Measurements from ENCODE around the gene LITAF. TPM values are rescaled to one million over a fixed set of nuclear protein-coding genes. Genes with fewer than 3 reads are reported as not detected.
A peak's percentile ranks its signal among the peaks of the same experiment; 100 is the strongest.
"Not testable (repeated sequence)": the region's sequence is repeated elsewhere in the genome, so short reads cannot be mapped to it uniquely, and the experiment has no call there.

The LITAF gene
- total RNA-seq, 2 donors from 2014 or later: 171 to 240 TPM

DNA sequence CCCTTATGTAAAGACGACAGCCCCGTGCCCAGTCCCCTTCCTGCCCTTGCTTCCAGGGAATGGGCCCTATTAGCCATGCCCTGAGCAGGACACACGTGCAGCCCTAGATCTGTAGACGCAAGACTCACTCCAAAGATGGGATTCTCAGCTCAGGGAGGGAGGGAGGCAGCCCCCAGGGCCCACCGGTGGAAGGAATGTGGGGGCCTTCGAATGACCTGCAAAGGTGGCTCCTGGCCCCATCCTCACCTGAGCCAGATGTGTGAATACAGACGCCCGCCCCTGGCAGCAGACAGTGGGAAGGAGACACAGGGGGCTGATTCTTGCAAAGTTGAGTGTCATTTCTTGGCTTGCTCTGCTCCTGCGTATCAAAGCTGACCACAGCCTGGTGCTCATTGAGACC, 47.8 kb downstream of the LITAF start:
- intact Hi-C loops (cut with DNase I, micrococcal nuclease): no loop called here
- DNase-seq: no peak
- no peak for ATAC-seq

DNA sequence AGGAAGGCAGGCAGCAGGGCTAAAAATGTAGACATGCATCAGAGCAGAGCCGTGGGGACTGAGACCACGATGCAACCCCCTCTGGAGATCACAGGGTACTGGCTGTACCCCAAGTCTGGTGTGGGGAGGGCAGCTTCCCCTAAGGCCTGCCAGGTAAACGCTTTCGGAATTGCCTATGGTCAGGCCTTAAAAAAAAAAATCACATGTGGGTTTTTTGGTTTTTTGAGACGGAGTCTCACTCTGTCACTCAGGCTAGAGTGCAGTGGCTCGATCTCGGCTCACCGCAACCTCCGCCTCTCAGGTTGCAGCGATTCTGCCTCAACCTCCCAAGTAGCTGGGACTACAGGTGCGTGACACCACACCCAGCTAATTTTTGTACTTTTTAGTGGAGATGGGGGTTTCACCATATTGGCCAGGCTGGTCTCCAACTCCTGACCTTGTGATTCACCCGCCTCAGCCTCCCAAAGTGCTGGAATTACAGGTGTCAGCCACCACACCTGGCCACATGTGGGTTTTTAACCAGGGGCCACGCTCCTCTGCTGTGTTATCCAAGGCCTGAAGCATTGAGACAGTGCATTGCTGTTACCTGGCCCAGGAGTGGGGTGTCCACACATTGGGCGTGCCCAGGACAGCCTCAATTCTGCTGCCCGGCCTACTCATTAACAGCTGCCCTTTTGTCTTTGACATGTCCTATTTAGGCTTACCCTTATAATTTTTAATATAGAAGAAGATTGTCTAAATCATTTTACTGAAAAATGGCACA, 50.4 kb downstream of the LITAF start:
- intact Hi-C loops (cut with DNase I, micrococcal nuclease): no loop called here
- no peak for ATAC-seq
- DNase-seq: no peak

DNA sequence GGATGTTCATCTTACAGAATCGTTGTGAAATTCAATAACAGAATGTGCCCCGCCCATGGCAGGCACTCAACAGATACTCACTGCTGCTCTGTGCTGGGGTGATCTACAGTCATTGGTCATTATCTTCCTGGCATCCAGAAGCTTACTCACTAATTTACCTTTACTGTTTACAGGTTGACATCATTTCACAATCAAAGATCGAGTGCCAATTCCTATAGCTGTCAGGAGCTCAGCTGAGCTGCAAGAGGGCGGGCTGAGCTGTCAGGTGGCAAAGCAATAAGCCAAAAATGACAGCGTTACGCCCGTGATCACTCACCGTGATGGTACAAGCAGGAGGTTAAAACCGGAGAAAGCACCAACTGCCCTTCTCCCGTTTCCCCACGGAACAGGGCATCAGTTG, 51.2 kb downstream of the LITAF start:
- ATAC-seq: peak; percentile 55
- intact Hi-C loops (cut with DNase I, micrococcal nuclease): no loop called here
- no peak for DNase-seq

DNA sequence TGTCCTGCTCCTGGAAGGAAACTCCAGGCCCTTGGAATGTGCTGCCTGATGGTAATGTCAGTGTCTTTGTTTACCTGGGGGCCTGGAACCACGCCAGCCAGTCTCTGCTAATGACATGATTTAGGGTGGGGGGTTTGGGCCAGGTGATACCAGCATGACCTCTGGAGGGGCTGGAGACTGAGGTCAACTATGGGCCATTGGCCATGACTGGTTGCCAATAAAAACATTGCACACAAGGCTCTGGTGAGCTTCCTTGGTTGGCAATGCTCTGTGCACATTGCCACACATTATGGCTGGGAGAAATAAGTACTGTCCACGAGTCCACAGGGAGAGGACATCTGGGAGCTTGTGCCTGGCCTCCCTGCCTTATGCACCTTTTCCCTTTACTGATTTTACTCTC, 52.5 kb downstream of the LITAF start:
- intact Hi-C loops (cut with DNase I, micrococcal nuclease): loop anchor here in 1 of 2 donors (5.0 kb wide), 2 partner anchors 108 to 183 kb away; no protein-coding TSS in a partner anchor
- ATAC-seq (peak; percentile 47), DNase-seq (no peak)

DNA sequence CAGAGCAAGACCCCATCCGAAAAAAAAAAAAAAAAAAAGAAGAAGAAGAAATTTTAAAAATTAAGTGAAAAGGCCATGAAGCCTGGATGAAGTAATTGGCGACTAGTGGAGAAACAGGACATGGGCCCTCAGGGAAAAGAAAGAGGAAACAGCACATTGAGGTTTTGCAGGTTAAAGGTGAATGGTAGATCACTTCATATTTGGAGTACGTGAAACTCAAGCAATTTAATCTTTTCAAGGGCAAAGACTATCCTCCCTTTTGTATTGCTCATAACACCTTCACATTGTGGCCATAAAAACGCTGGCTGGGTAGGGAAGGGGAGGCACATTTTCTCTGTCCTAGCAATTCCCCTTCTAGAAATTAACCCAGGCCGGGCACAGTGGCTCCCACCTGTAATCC, 53.1 kb downstream of the LITAF start:
- DNase-seq: no peak
- peak; percentile 69 for ATAC-seq
- intact Hi-C loops (cut with DNase I, micrococcal nuclease): loop anchor here in 1 of 2 donors (5.0 kb wide), 2 partner anchors 109 to 184 kb away; no protein-coding TSS in a partner anchor

DNA sequence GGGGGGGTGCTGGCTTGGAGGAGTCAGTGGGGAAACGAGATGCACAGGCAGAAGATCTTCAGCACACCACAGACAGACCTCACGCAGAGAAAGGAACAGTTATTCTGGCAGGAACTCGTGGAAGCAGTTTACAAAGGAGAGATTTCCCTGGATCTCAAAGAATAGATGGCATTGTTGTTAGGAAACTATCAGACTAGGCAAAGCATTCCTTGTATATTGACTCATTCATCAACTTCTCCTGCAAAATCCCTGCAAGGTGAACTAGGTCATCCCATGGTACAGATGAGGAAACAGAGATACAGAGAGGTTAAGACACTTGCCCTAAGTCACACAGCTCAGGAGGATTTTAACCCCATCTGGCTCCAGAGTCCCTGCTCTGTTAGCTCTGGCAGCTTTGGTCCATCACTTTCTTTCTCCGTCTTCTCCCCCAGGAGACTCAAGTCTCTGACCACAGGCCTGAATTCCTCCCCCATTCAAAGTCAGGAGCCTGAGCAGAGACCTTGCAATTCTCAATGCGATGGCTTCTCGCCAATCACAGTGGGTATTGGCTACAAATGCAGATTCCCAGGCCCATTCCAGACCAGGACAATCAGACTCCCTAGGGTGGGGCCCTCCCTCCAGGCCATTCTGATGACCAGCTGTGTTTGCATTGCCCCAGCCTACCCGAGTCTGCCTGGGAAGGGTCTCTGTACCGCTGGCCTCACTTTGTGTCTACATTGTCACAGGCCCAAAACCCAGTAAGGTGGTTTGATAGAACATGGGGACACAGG, 56.4 kb downstream of the LITAF start:
- no peak for ATAC-seq
- intact Hi-C loops (cut with DNase I, micrococcal nuclease): loop anchor here in 1 of 2 donors (5.0 kb wide), 2 partner anchors 112 to 187 kb away; no protein-coding TSS in a partner anchor
- DNase-seq: no peak

DNA sequence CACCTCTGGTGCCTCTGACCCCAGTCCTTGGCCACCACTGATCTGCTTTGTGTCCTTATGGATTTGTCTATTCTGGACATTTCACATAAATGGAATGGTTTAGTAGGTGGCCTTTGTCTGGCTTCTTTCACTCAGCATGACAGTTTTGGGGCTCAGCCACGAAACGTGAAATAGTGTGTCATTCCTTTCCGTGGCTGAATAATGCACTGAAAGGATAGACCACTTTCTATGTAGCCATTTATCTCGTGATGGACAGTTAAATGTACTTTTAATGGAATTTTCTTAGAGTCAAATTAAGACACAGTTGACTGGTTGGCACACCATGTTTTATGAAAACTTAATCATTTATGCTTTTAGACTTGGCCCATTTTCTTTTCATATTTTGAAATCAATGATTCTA, 57.4 kb downstream of the LITAF start:
- DNase-seq (no peak), ATAC-seq (no peak)
- intact Hi-C loops (cut with DNase I, micrococcal nuclease): loop anchor here in 1 of 2 donors (10.0 kb wide), 1 partner anchor 116 kb away; no protein-coding TSS in a partner anchor

GRCh38 chr16:11528053-11528452, 58.7 kb downstream of the LITAF start:
- DNase-seq (no peak), ATAC-seq (no peak)
- intact Hi-C loops (cut with DNase I, micrococcal nuclease): loop anchor here in 1 of 2 donors (10.0 kb wide), 1 partner anchor 117 kb away; no protein-coding TSS in a partner anchor

- DNase-seq (no peak), ATAC-seq (no peak)
- intact Hi-C loops (cut with DNase I, micrococcal nuclease): loop anchor here in 1 of 2 donors (10.0 kb wide), 1 partner anchor 118 kb away; no protein-coding TSS in a partner anchor
Observed at GRCh38 chr16:11526655-11527350, 59.9 kb downstream of the LITAF start.

- intact Hi-C loops (cut with DNase I, micrococcal nuclease): loop anchor here in 1 of 2 donors (10.0 kb wide), 1 partner anchor 121 kb away; no protein-coding TSS in a partner anchor
- DNase-seq: no peak
- ATAC-seq: no peak
Observed at GRCh38 chr16:11524098-11524760, 62.5 kb downstream of the LITAF start.

DNA sequence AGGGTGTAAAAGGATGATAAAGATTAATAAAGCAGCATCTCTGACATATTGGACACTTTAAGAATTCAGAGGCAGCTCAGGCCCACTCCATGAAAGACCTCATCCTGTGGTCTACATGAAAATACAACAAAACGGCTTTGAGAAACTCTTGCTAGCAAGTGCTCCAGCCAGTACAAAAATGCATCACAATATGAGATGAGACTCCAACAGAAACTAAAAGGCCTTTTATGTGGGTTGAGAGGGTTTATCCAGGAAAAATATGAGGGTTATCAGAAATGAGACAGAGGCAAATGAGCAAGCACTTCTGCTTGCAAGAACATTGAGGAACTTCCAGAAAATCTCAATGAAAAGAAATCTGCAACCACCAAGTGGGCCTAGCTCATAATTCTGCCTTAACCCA, 65.7 kb downstream of the LITAF start:
- ATAC-seq (no peak), DNase-seq (no peak)
- intact Hi-C loops (cut with DNase I, micrococcal nuclease): loop anchor here in 1 of 2 donors (10.0 kb wide), 1 partner anchor 124 kb away; no protein-coding TSS in a partner anchor

- DNase-seq (no peak), ATAC-seq (no peak)
- intact Hi-C loops (cut with DNase I, micrococcal nuclease): loop anchor here in 1 of 2 donors (10.0 kb wide), 1 partner anchor 124 kb away; no protein-coding TSS in a partner anchor
Observed at GRCh38 chr16:11520442-11520841, 66.3 kb downstream of the LITAF start.

DNA sequence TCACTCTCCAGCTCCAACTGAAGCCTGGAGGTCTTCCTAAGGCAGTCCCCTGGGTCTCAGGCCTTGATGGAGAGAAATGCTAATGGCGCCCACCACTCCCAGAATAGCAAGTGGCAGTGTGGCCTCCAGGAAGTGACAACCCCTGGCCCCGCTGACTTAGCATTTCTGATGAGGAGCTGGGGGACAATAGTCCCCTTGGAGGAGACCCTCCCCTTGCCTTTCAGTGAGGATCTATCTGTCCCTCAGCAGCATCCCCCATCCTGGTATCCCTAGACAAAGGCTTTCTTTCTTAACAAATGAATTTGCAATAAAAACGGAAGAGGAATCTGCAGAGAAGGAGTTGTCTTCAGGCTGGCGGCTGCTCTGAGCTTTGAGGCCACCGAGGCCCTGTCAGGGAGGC, 68.8 kb downstream of the LITAF start:
- ATAC-seq: no peak
- DNase-seq: no peak
- intact Hi-C loops (cut with DNase I, micrococcal nuclease): no loop called here

DNA sequence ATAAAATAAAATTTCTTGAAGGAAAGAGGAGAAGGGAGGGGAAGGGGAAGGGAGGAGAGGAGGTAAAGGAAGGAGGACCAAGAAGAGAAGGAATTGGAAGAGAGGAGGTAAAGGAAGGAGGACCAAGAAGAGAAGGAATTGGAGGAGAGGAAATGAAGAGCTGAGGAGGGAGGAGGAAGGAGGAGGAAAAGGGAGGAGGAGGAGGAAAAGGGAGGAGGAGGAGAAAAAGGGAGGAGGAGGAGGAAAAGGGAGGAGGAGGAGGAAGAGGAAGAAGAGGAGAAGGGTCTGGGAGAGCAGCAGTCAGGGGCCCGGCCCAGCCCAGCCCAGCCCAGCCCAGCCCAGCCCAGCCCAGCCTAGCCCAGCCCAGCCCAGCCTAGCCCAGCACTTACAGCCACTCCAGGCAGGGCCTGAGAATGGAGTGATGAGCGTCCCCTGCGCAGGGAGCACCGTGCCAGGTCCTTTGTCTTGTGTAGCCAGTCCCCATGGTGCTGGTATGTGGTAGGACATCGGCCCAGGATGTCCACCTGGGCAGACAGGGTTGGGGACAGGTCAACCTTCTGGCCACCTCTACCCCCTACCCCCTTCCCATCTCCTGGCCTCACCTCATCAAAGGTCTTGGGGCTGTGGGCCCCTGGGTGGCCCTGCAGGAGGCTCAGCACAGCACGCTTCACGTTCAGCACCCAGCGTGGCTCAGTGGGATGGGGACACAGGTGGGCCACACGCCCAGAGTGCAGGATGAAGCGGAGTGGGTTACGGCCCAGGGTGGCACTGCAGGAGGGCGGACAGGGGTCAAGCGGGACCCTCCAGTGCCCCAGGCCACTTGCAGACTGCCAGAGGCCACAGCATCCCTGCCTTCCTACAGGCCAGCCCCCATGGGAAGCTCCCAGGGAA, 70.9 kb downstream of the LITAF start:
- intact Hi-C loops (cut with DNase I, micrococcal nuclease): no loop called here
- DNase-seq (no peak), ATAC-seq (no peak)

GRCh38 chr16:11514283-11514682, 72.4 kb downstream of the LITAF start:
- intact Hi-C loops (cut with DNase I, micrococcal nuclease): no loop called here
- ATAC-seq: no peak
- DNase-seq: no peak

DNA sequence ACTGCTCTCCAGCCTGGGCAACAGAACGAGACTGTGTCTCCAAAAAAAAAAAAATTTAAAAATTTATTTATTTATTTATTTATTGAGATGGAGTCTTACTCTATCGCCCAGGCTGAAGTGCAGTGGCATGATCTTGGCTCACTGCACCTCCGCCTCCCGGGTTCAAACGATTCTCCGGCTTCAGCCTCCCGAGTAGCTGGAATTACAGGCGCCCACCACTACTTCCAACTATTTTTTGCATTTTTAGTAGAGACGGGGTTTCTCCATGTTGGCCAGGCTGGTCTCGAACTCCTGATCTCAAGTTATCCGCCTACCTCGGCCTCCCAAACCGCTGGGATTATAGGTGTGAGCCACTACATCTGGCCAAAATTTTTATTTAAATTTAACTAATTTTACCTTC, 73.4 kb downstream of the LITAF start:
- intact Hi-C loops (cut with DNase I, micrococcal nuclease); ATAC-seq: not testable (repeated sequence)

DNA sequence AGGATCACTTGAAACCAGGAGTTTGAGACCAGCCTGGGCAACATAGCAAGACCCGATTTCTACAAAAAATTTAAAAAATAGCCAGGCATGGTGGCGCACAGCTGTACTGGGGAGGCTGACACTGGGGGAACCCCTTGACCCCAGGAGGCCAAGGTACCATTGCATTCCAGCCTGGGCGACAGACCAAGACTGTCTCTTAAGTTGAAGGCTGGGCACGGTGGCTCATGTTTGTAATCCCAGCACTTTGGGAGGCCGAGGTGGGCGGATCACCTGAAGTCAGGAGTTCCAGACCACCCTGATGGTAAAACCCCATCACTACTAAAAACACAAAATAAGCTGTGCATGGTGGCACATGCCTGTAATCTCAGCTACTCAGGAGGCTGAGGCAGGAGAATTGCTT, 74.9 kb downstream of the LITAF start:
- ATAC-seq: no peak
- no peak for DNase-seq
- intact Hi-C loops (cut with DNase I, micrococcal nuclease): no loop called here

More for the DNA sequence above, 73.4 kb downstream of the LITAF start:
- DNase-seq: not testable (repeated sequence)

DNA sequence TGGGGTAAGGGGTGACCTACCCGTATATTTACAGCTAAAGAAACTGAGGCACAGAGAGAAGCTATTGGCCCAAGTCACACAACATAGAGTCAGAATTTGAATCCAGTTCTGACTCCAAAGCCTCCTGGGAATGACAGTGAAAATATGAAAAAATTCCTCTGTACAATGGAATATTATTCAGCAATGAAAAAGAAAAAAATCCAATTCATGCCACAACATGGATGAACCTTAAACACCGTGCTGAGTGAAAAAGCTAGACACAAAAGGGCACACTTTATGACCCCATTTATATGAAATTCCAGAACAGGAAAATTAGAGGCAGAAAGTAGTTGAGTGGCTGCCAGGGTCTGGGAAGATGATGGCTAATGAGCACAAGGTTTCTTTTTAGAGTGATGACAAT, 75.4 kb downstream of the LITAF start:
- ATAC-seq (no peak), DNase-seq (no peak)
- intact Hi-C loops (cut with DNase I, micrococcal nuclease): no loop called here

Measured in left colon (tissue), 2 donors.